HG03565 (cell line): ENCODE data around the gene ALOX15B.

ENCODE experiments used
- ATAC-seq: cut with Tn5 transposase; IDR thresholded peaks from one replicate; pipeline ENCODE4 v1.9.1; 2021; ENCODE audit warnings: mild to moderate bottlenecking, moderate library complexity; ENCODE audit not compliant: unreplicated experiment

The ALOX15B gene

GRCh38 chr17:8079291-8080207 lies 40.7 kb downstream of the ALOX15B start:
- ATAC-seq = no peak

DNA sequence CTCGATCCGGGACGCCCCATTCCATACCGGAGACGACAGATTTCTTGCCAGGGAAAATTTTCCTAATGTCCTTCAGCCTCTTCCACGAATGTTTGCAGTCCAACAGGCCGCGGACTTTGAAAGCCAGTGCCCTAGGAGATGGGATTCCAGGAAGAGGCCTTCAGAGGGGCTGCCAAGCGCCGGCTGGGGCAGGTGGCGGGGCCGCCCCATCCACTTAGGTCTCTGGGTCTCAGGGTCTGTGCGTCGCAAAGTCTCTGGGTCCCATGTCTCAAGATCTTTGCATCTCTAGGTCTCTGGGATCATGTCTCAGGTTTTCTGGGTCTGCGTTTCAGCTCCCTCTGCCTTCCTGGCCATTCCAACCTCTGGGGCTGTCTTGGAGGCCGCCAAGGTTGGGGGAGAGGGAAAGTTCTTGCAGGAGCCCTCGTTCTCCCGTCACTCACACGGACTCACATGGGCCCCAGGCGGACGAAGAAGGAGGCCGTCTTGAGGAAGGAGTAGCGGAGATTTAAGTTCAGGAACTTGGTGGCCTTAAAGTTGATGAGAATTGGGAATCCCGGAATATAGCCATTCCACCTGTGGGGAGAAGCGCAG lies 41.4 kb downstream of the ALOX15B start:
- no peak for ATAC-seq

DNA sequence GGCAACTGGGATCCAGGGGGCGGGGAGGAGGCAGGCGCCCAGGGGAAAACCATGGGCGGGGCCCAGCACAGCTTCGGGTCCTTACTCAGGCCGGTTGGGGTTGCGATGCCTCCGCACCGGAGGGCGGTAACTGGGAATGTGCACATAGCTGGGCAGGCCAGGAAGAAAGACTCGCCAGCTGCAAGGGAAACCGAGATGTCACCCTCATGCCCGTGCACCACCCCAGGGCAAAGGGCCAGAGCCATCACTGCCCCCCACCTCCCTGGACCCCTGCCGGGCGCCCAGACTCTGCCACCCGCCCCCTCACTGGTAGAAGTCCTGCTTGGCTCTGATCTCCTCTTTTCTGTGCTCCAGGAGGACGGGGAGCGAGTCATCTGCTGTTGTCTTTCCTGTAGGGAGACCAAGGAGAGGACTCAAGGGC lies 42.0 kb downstream of the ALOX15B start:
- ATAC-seq = no peak

GRCh38 chr17:8081876-8082275 lies 43.0 kb downstream of the ALOX15B start:
- no peak for ATAC-seq

DNA sequence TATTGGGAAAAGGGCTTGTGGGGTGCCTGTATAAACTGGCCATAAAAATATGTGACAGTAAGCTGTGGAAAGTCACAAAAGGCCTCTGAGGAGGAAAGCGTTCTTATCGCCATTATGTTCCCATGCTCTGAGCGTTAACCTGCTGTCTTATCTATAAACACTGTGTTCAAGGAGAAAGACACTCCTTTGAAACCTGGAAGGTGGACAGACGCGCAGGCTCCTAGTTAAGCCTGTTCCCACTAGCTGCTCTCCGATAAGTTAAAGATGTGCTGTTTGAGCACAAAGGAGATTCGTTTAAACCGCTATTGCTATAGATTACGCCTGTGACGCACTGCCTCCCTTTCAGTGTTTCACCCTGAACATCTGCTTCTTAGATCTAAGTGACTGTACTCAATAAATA lies 43.4 kb downstream of the ALOX15B start:
- ATAC-seq = no peak

GRCh38 chr17:8084250-8084649 lies 45.4 kb downstream of the ALOX15B start:
- no peak for ATAC-seq

- no peak for ATAC-seq
Observed at GRCh38 chr17:8087075-8087951, 48.5 kb downstream of the ALOX15B start, which contains the start of gene ALOX12B. TSS of gene ALOX12B (minus strand) at chr17:8087716. CDS start at chr17:8087442, 274 bp downstream.

DNA sequence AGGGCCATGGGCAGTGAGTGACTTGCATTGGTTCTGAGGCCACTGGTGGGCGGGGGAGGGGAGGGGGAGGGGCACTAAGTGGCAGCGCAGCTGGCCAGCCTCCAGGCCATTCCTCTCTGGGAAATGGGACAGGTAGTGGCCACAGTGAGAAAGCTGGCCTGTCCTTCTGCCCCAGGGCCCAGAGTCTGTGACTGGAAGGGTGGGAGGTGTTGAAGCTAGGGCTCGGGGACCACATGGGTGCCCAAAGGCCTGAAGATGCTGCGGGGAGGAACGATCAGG lies 49.0 kb downstream of the ALOX15B start:
- ATAC-seq = no peak

GRCh38 chr17:8089728-8090127 lies 50.9 kb downstream of the ALOX15B start:
- no peak for ATAC-seq

DNA sequence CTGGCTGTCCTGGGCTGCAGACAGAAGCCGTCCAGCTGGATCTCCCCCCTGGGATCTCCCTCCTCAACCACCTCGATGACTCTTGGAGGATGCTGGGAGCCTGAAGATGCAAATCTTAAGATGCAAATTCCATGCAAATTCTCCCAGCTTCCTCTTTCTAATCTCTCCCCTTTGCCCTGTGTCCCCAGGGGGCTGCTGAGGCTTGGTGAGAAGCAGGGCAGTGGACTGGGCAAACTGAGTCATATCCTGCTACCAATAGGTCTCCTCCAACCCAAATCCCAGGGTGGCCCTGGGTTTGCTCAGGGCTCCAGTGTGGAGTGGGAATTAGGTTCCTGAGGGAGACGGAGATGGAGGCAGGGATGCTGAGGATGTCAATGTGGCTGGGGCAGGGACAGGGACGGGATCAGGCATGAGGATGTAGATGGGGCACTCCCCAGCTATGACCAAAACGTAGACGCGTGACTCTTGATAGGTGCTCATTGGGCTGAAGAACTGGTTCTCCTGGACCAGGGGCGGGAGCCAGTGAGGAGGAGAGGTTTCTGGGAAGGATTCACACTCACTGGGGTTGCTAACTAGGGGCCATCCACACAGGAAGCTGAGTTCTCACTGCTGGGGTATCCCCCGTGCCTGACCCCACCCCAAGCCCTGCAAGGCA lies 52.3 kb downstream of the ALOX15B start:
- ATAC-seq = no peak

GRCh38 chr17:8095361-8095760 lies 56.5 kb downstream of the ALOX15B start:
- no peak for ATAC-seq

GRCh38 chr17:8096541-8096940 lies 57.7 kb downstream of the ALOX15B start:
- ATAC-seq = no peak
